Mesothelial cell of epicardium (in vitro differentiated cells): ENCODE data around the gene TJAP1. TPM values are rescaled to one million over a fixed set of nuclear protein-coding genes. Genes with fewer than 3 reads are reported as not detected.
A peak's percentile ranks its signal among the peaks of the same experiment; 100 is the strongest.

ENCODE experiments used
- DNase-seq, 2 experiments: peaks; one replicate each; pipeline ENCODE4 v3.0.0; 2021; ENCODE audit warnings: low spot score in 2 of 2; ENCODE audit not compliant: unreplicated experiment in 2 of 2
- H3K27ac Mint-ChIP-seq: 2 replicates; pipeline ENCODE4 v1.8.0; 2021; ENCODE audit warnings: mixed read lengths
- H3K27me3 Mint-ChIP-seq: 2 replicates; pipeline ENCODE4 v1.8.0; 2021; ENCODE audit warnings: low read depth, mixed read lengths
- H3K36me3 Mint-ChIP-seq: 2 replicates; pipeline ENCODE4 v1.8.0; 2021; ENCODE audit warnings: mixed read lengths
- H3K4me1 Mint-ChIP-seq: 2 replicates; pipeline ENCODE4 v1.8.0; 2021; ENCODE audit warnings: mixed read lengths
- H3K4me3 Mint-ChIP-seq: 2 replicates; pipeline ENCODE4 v1.8.0; 2021; ENCODE audit warnings: mild to moderate bottlenecking, moderate library complexity, mixed read lengths
- H3K9me3 Mint-ChIP-seq: 2 replicates; pipeline ENCODE4 v1.8.0; 2021; ENCODE audit warnings: mixed read lengths
- total RNA-seq: library from RNA; stranded (reverse); gene quantifications from 3 replicates; pipeline ENCODE4 v1.2.1, GENCODE V29; 2021
- TF ChIP-seq, protein P1 (sequence below): fragments of 200-600 bp; sonication (generic); IDR thresholded peaks from one replicate; pipeline ENCODE4 v1.5.0; 2021; ENCODE audit warnings: antibody characterized with exemption; ENCODE audit not compliant: unreplicated experiment

Gene TJAP1
- total RNA-seq, 1 donor from 2014 or later, result 49.7 TPM

DNA sequence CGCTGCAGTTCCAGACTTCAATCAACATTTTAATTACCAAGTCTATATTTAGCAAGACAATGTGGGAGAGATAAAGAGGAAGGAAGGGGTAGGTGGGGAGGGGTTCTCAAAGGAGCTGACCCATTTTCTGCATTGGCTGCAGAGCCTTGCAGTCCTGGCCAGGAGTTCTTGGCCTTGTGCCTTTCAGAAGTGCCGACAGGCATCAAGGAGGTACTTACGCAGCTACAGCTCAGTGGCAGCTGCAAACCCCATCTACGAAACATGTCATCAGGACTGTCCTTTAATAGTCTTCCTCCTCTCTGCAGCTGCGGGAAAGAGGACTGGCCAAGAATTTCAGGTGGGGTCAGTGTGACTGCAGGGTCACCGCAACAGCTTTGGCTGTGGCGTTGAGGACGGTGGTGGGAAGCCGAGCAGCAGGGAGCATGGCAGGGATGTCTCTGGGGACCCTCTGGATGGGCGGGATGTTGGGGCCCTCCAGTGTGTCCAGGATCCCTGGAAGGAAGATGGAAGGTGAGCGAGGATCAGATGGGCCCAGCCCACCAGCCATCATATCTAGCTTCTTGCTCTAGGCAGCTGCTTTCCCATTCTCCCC is 34.5 kb downstream of the TJAP1 start:
- Mint-ChIP-seq H3K36me3 (peaks cover 22% of the 10 kb centered on the region), H3K9me3 (no peaks in the 10 kb centered on the region), H3K4me1 (peaks cover 26% of the 10 kb centered on the region), H3K27me3 (peaks cover 24% of the 10 kb centered on the region), H3K27ac (no peak overlapping the region), H3K4me3 (peak overlapping the region; percentile 7)
- no peak for DNase-seq
- TF ChIP-seq, protein P1, sequence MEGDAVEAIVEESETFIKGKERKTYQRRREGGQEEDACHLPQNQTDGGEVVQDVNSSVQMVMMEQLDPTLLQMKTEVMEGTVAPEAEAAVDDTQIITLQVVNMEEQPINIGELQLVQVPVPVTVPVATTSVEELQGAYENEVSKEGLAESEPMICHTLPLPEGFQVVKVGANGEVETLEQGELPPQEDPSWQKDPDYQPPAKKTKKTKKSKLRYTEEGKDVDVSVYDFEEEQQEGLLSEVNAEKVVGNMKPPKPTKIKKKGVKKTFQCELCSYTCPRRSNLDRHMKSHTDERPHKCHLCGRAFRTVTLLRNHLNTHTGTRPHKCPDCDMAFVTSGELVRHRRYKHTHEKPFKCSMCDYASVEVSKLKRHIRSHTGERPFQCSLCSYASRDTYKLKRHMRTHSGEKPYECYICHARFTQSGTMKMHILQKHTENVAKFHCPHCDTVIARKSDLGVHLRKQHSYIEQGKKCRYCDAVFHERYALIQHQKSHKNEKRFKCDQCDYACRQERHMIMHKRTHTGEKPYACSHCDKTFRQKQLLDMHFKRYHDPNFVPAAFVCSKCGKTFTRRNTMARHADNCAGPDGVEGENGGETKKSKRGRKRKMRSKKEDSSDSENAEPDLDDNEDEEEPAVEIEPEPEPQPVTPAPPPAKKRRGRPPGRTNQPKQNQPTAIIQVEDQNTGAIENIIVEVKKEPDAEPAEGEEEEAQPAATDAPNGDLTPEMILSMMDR, result no peak

DNA sequence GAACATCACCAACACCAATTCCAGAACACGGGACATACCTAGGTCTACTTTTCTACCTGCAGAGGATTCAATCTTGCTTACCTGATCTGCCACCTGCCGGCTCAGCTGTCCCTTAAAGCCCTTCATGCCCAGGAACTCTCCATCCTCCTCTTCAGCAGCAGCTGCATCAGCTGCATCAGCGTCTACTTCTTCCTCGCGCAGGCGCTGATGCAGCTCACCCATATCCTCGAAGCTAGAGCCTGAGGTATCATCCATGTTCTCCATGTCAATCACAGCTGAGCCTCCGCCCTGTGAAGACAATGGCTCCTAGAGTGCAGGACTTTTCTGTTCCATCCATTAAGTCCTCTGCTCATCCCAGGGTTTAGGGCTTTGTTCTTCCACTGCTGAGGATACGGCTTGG is 38.4 kb downstream of the TJAP1 start:
- TF ChIP-seq, protein P1, result no peak
- H3K4me3 Mint-ChIP-seq, result no peak overlapping the region
- H3K36me3 Mint-ChIP-seq, result peaks cover 29% of the 10 kb centered on the region
- no peak overlapping the region for H3K27ac Mint-ChIP-seq
- peaks cover 22% of the 10 kb centered on the region for H3K4me1 Mint-ChIP-seq
- no peaks in the 10 kb centered on the region for H3K9me3 Mint-ChIP-seq
- DNase-seq, result no peak
- H3K27me3 Mint-ChIP-seq, result no peaks in the 10 kb centered on the region

DNA sequence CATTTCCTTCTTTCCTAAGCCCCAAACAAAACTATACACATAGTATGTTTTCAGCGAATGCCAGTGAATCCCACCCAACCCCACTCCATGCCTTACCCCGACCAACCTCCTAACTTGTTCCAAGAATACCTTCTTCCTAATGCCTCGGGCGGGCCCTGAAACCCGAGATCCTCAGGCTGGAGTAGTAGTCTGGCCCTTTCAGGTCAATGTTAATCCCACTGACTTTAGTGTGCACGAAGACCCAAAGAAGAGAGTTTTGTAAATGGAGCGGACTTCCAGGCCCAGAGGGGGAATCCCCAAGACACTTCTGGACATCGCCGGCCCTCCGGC is 39.0 kb downstream of the TJAP1 start:
- no peak for DNase-seq
- H3K27ac Mint-ChIP-seq, result no peak overlapping the region
- H3K4me1 Mint-ChIP-seq, result peaks cover 22% of the 10 kb centered on the region
- H3K27me3 Mint-ChIP-seq, result no peaks in the 10 kb centered on the region
- no peak overlapping the region for H3K4me3 Mint-ChIP-seq
- H3K36me3 Mint-ChIP-seq, result peaks cover 31% of the 10 kb centered on the region
- H3K9me3 Mint-ChIP-seq, result no peaks in the 10 kb centered on the region
- TF ChIP-seq, protein P1, result no peak

DNA sequence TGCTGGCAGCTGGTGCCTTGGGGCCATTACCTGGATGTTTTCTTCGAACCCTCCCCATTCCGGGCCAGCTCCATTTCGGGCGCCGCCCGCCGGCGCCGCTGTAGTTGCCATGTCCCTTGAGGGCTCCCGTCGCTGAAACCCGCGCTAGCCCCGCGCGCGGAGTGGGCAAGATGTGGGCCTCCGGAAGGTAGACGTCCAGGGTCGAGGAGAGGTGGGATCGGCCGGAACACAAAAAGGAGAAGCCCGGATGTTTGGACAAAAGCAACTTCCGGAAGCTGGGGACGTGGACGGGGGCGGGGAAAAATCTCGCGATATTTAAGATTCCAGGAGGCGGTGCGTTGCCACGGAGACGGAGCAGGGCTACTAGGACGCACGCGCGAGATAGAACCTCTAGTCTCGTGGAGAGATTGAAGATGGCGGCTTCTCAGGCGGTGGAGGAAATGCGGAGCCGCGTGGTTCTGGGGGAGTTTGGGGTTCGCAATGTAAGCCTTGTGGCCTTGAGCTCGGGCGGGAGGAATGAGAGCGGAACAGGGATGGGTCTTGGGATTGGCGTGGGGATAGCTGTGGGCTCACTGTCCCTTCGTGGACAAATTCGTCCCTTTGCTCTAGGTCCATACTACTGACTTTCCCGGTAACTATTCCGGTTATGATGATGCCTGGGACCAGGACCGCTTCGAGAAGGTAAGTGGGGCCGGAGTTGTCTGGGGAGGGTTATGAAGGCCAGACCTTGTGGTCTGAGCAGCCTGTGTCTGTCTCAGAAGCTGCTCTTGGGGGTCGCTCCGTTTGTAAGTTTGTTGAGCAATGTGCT is 39.5 kb downstream of the TJAP1 start, which contains the start of the genes POLR1C and YIPF3:
TSS of gene POLR1C (plus strand) at position 393 of the 808 bp plus-strand sequence. CDS start at position 414, 21 bp downstream.
TSS of gene YIPF3 (minus strand) at position 230 of the 808 bp plus-strand sequence. CDS start at position 111, 119 bp downstream.
- peak; percentile 95 to 96 for DNase-seq
- H3K9me3 Mint-ChIP-seq, result no peaks in the 10 kb centered on the region
- peaks cover 27% of the 10 kb centered on the region for H3K36me3 Mint-ChIP-seq
- TF ChIP-seq, protein P1, result no peak
- H3K27me3 Mint-ChIP-seq, result no peaks in the 10 kb centered on the region
- H3K27ac Mint-ChIP-seq, result no peak within 1 kb of the TSS
- H3K4me3 Mint-ChIP-seq, result no peak within 1 kb of the TSS
- peaks cover 22% of the 10 kb centered on the region for H3K4me1 Mint-ChIP-seq

DNA sequence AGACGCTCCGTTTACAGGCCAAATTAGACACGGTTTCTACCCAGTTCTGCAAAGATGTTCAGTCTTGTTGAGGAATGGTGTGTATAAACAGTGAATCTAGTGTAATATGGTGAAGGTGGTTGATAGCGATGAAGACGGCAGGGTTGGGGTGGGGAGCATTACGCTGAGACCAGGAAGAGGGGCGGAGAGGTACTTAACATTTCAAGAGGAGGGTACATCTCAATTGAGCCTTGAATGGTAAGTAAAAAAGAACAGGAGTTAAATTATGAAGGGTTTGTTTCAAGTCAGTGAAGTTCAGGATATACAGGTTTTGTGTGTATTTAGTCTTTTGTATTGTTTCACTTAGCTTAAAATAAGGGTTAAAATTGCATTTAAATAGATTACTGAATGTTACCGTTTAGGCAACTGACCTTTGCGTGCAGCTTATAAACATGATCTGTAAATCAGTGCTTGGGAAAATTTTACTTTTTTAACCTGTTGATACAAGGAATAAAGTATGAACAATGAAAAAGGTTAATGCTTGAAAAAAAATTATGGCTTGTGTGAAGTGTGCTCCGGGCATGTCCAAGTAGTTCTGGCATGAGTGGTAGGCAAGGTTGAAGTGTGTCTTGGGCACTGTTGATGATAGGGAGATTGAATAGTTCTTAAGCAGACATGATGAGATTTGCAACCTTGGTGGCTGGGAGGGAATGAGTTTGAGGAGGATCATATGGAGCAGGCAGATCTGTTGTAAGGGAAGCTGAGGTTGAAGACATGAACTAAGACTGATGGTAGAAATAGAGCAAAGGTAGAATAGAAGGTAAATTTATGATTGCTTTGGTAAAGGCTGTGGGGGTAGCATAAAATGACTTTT is 40.4 kb downstream of the TJAP1 start:
- H3K27ac Mint-ChIP-seq, result no peak overlapping the region
- no peaks in the 10 kb centered on the region for H3K9me3 Mint-ChIP-seq
- TF ChIP-seq, protein P1, result no peak

More for the DNA sequence above, 40.4 kb downstream of the TJAP1 start:
- H3K36me3 Mint-ChIP-seq, result peaks cover 26% of the 10 kb centered on the region
- no peaks in the 10 kb centered on the region for H3K27me3 Mint-ChIP-seq
- H3K4me1 Mint-ChIP-seq, result peaks cover 22% of the 10 kb centered on the region
- H3K4me3 Mint-ChIP-seq, result no peak overlapping the region
- no peak for DNase-seq
